HCT116 (cell line): ENCODE results near the gene PCSK6. TPM values are rescaled to one million over a fixed set of nuclear protein-coding genes. Genes with fewer than 3 reads are reported as not detected.

Experiments
- ATAC-seq: fragments of 200-7000 bp; cut with Tn5 transposase; 2 replicates; pipeline ENCODE4 v1.9.1; 2020; ENCODE audit warnings: mild to moderate bottlenecking, moderate library complexity
- BruUV-seq: library from RNA; stranded (reverse); fragments of 400-500 nt; replicated peaks from 2 replicates; lab custom pipeline; 2021; lab: Mats Ljungman, UMichigan
- CTCF ChIA-PET: fragments of 300-600 bp; sonication (Branson Sonifier 250); formaldehyde crosslinking; loops from one replicate; lab custom pipeline; 2021; ENCODE audit warnings: antibody characterized with exemption; lab: Charles Lee
- POLR2A ChIA-PET: fragments of 300-600, 350-600 bp; sonication (Branson Sonifier 250); formaldehyde crosslinking; loops from one replicate; lab custom pipeline; 2021; ENCODE audit warnings: antibody characterized with exemption; lab: Charles Lee
- RAD21 ChIA-PET, 2 experiments: fragments of 300-600 bp; sonication (Branson Sonifier 250); formaldehyde crosslinking; loops; one replicate each; lab custom pipeline; 2023; ENCODE audit warnings: low total read pairs in 2 of 2; ENCODE audit not compliant: uncharacterized antibody in 2 of 2, unreplicated experiment in 2 of 2, low non-redundant PET in 1 of 2; lab: Charles Lee
- DNase-seq: peaks from one replicate; pipeline ENCODE4 v3.0.0-alpha.2; 2010; ENCODE audit warnings: low read depth, low spot score
- H2AFZ ChIP-seq: fragments of 200-600 bp; shearing (Covaris generic), sonication (generic); 2 replicates; pipeline ENCODE4 v1.6.1; 2017; ENCODE audit warnings: low read depth, mixed run types, mixed read lengths, antibody characterized with exemption, low read length; ENCODE audit not compliant: poor library complexity, severe bottlenecking
- H3K27ac ChIP-seq: 2 replicates; pipeline ENCODE4 v1.5.1; 2012; ENCODE audit warnings: low read depth, low read length
- H3K27me3 ChIP-seq: fragments of 200-600 bp; sonication (generic); 2 replicates; pipeline ENCODE4 v1.6.1; 2016; ENCODE audit warnings: mixed run types, low read length, mixed read lengths; ENCODE audit not compliant: insufficient read depth
- H3K36me3 ChIP-seq, 2 experiments: fragments of 200-500 bp in 1 of 2; fragments of 200-600 bp in 1 of 2; sonication (Bioruptor generic) in 1 of 2; sonication (generic) in 1 of 2; 2 replicates each; pipeline versions ENCODE4 v1.5.1 to v1.6.1; 2014 to 2016; ENCODE audit warnings: low read length in 2 of 2, inconsistent platforms in 1 of 2, mixed read lengths in 1 of 2, mixed run types in 1 of 2; ENCODE audit not compliant: insufficient read depth in 2 of 2, control insufficient read depth in 1 of 2
- H3K4me1 ChIP-seq, 2 experiments: fragments of 200-600 bp in 1 of 2; sonication (generic) in 1 of 2; 2 replicates each; pipeline versions ENCODE4 v1.5.1 to v1.6.1; 2012 to 2017; ENCODE audit warnings: low read length in 2 of 2, inconsistent platforms in 1 of 2, mild to moderate bottlenecking in 1 of 2, mixed read lengths in 1 of 2, mixed run types in 1 of 2, moderate library complexity in 1 of 2; ENCODE audit not compliant: insufficient read depth in 2 of 2, control insufficient read depth in 1 of 2
- H3K4me2 ChIP-seq: fragments of 200-600 bp; sonication (generic); 2 replicates; pipeline ENCODE4 v1.6.1; 2017; ENCODE audit warnings: mixed run types, low read length, mixed read lengths
- H3K4me3 ChIP-seq, 2 experiments: fragments of 200-600 bp in 1 of 2; sonication (generic) in 1 of 2; replicated peaks in 1 of 2; 2 replicates each; pipeline ENCODE4 v1.5.1; 2011 to 2016; ENCODE audit warnings: low read length in 2 of 2, control low read depth in 1 of 2, low read depth in 1 of 2, mild to moderate bottlenecking in 1 of 2, mixed read lengths in 1 of 2, mixed run types in 1 of 2
- H3K79me2 ChIP-seq: fragments of 200-600 bp; sonication (generic); 2 replicates; pipeline ENCODE4 v1.6.1; 2017; ENCODE audit warnings: mild to moderate bottlenecking, mixed run types, low read length, moderate library complexity, mixed read lengths; ENCODE audit not compliant: insufficient read depth
- H3K9ac ChIP-seq: fragments of 200-600 bp; sonication (generic); 2 replicates; pipeline ENCODE4 v1.6.1; 2016; ENCODE audit warnings: low read length, mixed read lengths
- H3K9me2 ChIP-seq: fragments of 200-600 bp; sonication (generic), shearing (Covaris generic); 2 replicates; pipeline ENCODE4 v1.6.1; 2017; ENCODE audit warnings: mixed run types, mild to moderate bottlenecking, moderate library complexity; ENCODE audit not compliant: insufficient read depth
- H3K9me3 ChIP-seq, 2 experiments: fragments of 200-500 bp in 1 of 2; fragments of 200-600 bp in 1 of 2; sonication (Bioruptor generic) in 1 of 2; sonication (generic) in 1 of 2; 2 replicates each; pipeline ENCODE4 v1.6.1; 2014 to 2017; ENCODE audit warnings: low read length in 2 of 2, mixed read lengths in 2 of 2, inconsistent platforms in 1 of 2, low read depth in 1 of 2, mild to moderate bottlenecking in 1 of 2, mixed run types in 1 of 2, moderate library complexity in 1 of 2; ENCODE audit not compliant: control insufficient read depth in 1 of 2, insufficient read depth in 1 of 2
- H4K20me1 ChIP-seq: fragments of 200-600 bp; sonication (generic), shearing (Covaris generic); 2 replicates; pipeline ENCODE4 v1.6.1; 2017; ENCODE audit warnings: mixed run types, mild to moderate bottlenecking, moderate library complexity; ENCODE audit not compliant: insufficient read depth
- CBX3 ChIP-seq: IDR thresholded peaks from 2 replicates; pipeline ENCODE4 v1.6.1; 2012; ENCODE audit warnings: low read depth
- CEBPB ChIP-seq: IDR thresholded peaks from 2 replicates; pipeline ENCODE4 v1.6.1; 2012; ENCODE audit warnings: low read depth
- EGR1 ChIP-seq: IDR thresholded peaks from 2 replicates; pipeline ENCODE4 v1.6.1; 2012; ENCODE audit warnings: low read depth
- EZH2 ChIP-seq: fragments of 200-600 bp; sonication (generic); IDR thresholded peaks from 2 replicates; pipeline ENCODE4 v1.6.1; 2017; ENCODE audit warnings: antibody characterized with exemption, mixed run types
- EZH2phosphoT487 ChIP-seq: fragments of 200-600 bp; IDR thresholded peaks from 2 replicates; pipeline ENCODE4 v1.6.1; 2018; ENCODE audit warnings: antibody characterized with exemption, borderline replicate concordance
- JUND ChIP-seq: IDR thresholded peaks from 2 replicates; pipeline ENCODE4 v1.6.1; 2012
- POLR2A ChIP-seq: IDR thresholded peaks from 2 replicates; pipeline ENCODE4 v1.7.0; 2011; ENCODE audit warnings: borderline replicate concordance; ENCODE audit not compliant: insufficient read depth, insufficient read length; ENCODE audit errors: extremely low read depth
- POLR2AphosphoS5 ChIP-seq: IDR thresholded peaks from 2 replicates; pipeline ENCODE4 v1.6.1; 2011; ENCODE audit warnings: mild to moderate bottlenecking, low read depth, low read length, moderate library complexity
- SIN3A ChIP-seq: IDR thresholded peaks from 2 replicates; pipeline ENCODE4 v1.6.1; 2012; ENCODE audit warnings: low read depth
- SRF ChIP-seq: IDR thresholded peaks from 2 replicates; pipeline ENCODE4 v1.6.1; 2012; ENCODE audit warnings: low read depth
- TCF7L2 ChIP-seq: IDR thresholded peaks from 2 replicates; pipeline ENCODE4 v1.7.0; 2011; ENCODE audit warnings: borderline replicate concordance, inconsistent platforms; ENCODE audit not compliant: insufficient read depth, insufficient read length; ENCODE audit errors: extremely low read depth
- YY1 ChIP-seq: IDR thresholded peaks from 2 replicates; pipeline ENCODE4 v1.6.1; 2011; ENCODE audit warnings: low read length, low read depth, moderate library complexity, mild to moderate bottlenecking; ENCODE audit not compliant: insufficient replicate concordance; ENCODE audit errors: extremely low read depth
- ZNF274 ChIP-seq: fragments of 200-500 bp; sonication (Bioruptor generic); IDR thresholded peaks from 2 replicates; pipeline ENCODE4 v1.6.1; 2014; ENCODE audit warnings: mild to moderate bottlenecking, low read depth, low read length, inconsistent platforms
- intact Hi-C: fragments of 100-400 bp; cut with micrococcal nuclease; formaldehyde crosslinking; loops from 2 replicates; pipeline ENCODE4 v1.10.0; 2022
- total RNA-seq: library from RNA; stranded (reverse); gene quantifications from one replicate; pipeline ENCODE4 v1.2.1, GENCODE V29; 2021; ENCODE audit not compliant: unreplicated experiment
- TF ChIP-seq, protein P1 (sequence below): IDR thresholded peaks from 2 replicates; pipeline ENCODE4 v1.6.1; 2012
- TF ChIP-seq, protein P2 (sequence below): IDR thresholded peaks from 2 replicates; pipeline ENCODE4 v1.6.1; 2011; ENCODE audit warnings: mild to moderate bottlenecking, low read length, moderate library complexity; ENCODE audit not compliant: insufficient replicate concordance; ENCODE audit errors: extremely low read depth
- TF ChIP-seq, protein P3 (sequence below), 3 experiments: fragments of 200-600 bp in 1 of 3; sonication (generic) in 1 of 3; IDR thresholded peaks in 2 of 3; conservative IDR thresholded peaks in 1 of 3; 2 replicates each; pipeline ENCODE4 v1.5.1; 2012 to 2017; ENCODE audit warnings: low read depth in 2 of 3, low read length in 2 of 3, antibody characterized with exemption in 1 of 3, borderline replicate concordance in 1 of 3, control low read depth in 1 of 3, mild to moderate bottlenecking in 1 of 3, mixed read lengths in 1 of 3, mixed run types in 1 of 3, moderate library complexity in 1 of 3; ENCODE audit not compliant: insufficient read depth in 1 of 3

The PCSK6 gene
- total RNA-seq, 1 experiment from 2014 or later, result 13.5 TPM

DNA sequence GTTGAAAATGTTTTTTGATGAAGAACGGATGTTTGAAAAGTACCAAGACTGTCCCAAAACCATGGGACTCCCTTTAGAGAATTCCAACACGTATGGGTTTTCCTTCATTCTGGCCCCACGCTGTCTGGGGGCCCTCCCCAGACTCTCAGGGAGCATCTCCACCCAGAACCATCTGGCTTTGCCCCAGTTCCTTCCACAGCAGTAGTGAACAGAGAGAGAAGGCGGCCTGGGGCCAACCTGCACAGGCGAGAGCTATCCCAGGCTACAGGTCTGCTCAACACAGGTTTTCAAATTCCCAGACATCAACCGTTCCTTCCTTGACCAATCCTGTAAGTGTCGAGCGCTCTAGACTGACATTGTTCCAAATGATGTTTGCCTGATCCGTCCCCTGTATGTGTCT lies 101.9 kb downstream of the PCSK6 start:
- ChIA-PET RAD21 (no interaction called here), CTCF (no interaction called here), POLR2A (no interaction called here)
- Histone ChIP-seq H3K4me3 (no peak overlapping the region), H2AFZ (no peak overlapping the region), H3K36me3 (no peaks in the 10 kb centered on the region; a peak in 1 of 4 replicates), H4K20me1 (no peaks in the 10 kb centered on the region), H3K9me2 (no peaks in the 10 kb centered on the region), H3K9me3 (no peaks in the 10 kb centered on the region), H3K79me2 (no peaks in the 10 kb centered on the region), H3K4me1 (no peaks in the 10 kb centered on the region), H3K4me2 (no peak overlapping the region), H3K27ac (no peak overlapping the region), H3K27me3 (no peaks in the 10 kb centered on the region), H3K9ac (no peak overlapping the region)
- no peak for TF ChIP-seq CEBPB
- no peak for TF ChIP-seq SIN3A
- no peak for TF ChIP-seq CBX3
- TF ChIP-seq POLR2AphosphoS5, result no peak
- TF ChIP-seq YY1, result no peak
- TF ChIP-seq EGR1, result no peak
- no peak for ATAC-seq
- no TSS peak for BruUV-seq
- intact Hi-C loops, result no loop called here
- no peak for DNase-seq

DNA sequence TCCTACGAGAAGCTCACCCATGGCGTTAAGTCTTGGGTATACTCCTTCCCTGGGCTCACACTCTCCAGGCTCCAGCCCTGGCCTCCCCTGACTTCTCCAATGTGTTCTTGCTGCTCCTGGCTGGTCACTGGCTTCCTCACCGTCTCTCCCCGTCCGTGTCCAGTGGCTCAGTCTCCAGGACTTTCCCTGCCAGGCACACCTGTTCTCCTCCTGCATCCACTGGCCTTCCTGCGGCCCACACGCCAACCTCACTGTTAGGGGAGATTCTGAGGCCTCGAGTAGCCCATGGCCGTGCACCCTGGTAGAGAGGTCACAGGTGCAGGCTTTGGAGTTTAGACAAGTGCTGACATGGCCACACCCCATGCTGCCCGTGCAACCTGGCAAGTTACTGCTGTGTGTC lies 102.5 kb downstream of the PCSK6 start:
- ChIA-PET POLR2A (no interaction called here), CTCF (no interaction called here)
- Histone ChIP-seq H3K4me1 (no peaks in the 10 kb centered on the region), H2AFZ (no peak overlapping the region), H3K9ac (no peak overlapping the region), H3K27me3 (no peaks in the 10 kb centered on the region), H3K9me3 (no peaks in the 10 kb centered on the region), H3K27ac (no peak overlapping the region), H3K9me2 (no peaks in the 10 kb centered on the region), H3K4me2 (no peak overlapping the region), H3K79me2 (no peaks in the 10 kb centered on the region), H3K36me3 (no peaks in the 10 kb centered on the region; a peak in 1 of 4 replicates), H3K4me3 (no peak overlapping the region)
- intact Hi-C loops, result no loop called here
- ATAC-seq (no peak), DNase-seq (no peak)
- BruUV-seq, result no TSS peak
- TF ChIP-seq EZH2 (no peak), EGR1 (no peak), TCF7L2 (no peak), JUND (no peak), POLR2A (no peak), CBX3 (no peak), ZNF274 (no peak), SRF (no peak), SIN3A (no peak), EZH2phosphoT487 (no peak)
- TF ChIP-seq, protein P1, sequence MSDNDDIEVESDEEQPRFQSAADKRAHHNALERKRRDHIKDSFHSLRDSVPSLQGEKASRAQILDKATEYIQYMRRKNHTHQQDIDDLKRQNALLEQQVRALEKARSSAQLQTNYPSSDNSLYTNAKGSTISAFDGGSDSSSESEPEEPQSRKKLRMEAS, result no peak
- TF ChIP-seq, protein P2, sequence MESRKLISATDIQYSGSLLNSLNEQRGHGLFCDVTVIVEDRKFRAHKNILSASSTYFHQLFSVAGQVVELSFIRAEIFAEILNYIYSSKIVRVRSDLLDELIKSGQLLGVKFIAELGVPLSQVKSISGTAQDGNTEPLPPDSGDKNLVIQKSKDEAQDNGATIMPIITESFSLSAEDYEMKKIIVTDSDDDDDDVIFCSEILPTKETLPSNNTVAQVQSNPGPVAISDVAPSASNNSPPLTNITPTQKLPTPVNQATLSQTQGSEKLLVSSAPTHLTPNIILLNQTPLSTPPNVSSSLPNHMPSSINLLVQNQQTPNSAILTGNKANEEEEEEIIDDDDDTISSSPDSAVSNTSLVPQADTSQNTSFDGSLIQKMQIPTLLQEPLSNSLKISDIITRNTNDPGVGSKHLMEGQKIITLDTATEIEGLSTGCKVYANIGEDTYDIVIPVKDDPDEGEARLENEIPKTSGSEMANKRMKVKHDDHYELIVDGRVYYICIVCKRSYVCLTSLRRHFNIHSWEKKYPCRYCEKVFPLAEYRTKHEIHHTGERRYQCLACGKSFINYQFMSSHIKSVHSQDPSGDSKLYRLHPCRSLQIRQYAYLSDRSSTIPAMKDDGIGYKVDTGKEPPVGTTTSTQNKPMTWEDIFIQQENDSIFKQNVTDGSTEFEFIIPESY, result no peak
- TF ChIP-seq, protein P3, sequence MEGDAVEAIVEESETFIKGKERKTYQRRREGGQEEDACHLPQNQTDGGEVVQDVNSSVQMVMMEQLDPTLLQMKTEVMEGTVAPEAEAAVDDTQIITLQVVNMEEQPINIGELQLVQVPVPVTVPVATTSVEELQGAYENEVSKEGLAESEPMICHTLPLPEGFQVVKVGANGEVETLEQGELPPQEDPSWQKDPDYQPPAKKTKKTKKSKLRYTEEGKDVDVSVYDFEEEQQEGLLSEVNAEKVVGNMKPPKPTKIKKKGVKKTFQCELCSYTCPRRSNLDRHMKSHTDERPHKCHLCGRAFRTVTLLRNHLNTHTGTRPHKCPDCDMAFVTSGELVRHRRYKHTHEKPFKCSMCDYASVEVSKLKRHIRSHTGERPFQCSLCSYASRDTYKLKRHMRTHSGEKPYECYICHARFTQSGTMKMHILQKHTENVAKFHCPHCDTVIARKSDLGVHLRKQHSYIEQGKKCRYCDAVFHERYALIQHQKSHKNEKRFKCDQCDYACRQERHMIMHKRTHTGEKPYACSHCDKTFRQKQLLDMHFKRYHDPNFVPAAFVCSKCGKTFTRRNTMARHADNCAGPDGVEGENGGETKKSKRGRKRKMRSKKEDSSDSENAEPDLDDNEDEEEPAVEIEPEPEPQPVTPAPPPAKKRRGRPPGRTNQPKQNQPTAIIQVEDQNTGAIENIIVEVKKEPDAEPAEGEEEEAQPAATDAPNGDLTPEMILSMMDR (IDR thresholded peaks at IDR 0.05 in 2 of 3, conservative IDR thresholded peaks at IDR 0.05 in 1 of 3; ENCODE audit: borderline replicate concordance in 1 of 3, insufficient read depth in 1 of 3, low read depth in 2 of 3, low read length in 2 of 3), result no peak
- TF ChIP-seq, all 23 proteins: peak for 0
- H4K20me1 ChIP-seq, result no peaks in the 10 kb centered on the region
- RAD21 ChIA-PET, result no interaction called here
